HG02798 (cell line): ENCODE measurements around the gene GALNT17.
"Not testable (repeated sequence)": the region's sequence is repeated elsewhere in the genome, so short reads cannot be mapped to it uniquely, and the experiment has no call there.

Experiments
- ATAC-seq: cut with Tn5 transposase; IDR thresholded peaks from one replicate; pipeline ENCODE4 v1.9.1; 2021; ENCODE audit warnings: mild to moderate bottlenecking; ENCODE audit not compliant: unreplicated experiment, poor library complexity

GALNT17 gene

DNA sequence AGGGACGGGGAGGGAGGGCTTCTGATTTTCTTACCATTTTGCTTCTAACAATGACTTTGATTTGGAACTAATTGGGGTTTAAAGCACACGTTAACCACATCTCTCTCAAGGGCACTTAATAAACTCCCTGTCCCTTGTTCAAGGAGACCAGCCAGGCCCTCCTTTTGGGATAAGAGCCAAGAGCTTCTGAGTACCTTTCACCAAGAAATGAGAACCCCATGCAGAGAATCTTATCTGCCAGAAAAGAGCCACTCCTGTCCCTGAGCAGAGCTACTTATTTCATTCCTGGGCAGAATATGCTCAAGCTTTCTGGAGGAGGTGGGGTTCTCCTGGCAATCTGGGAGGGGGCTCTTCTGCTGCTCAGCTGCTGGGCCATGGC, 574.6 kb downstream of the GALNT17 start:
- ATAC-seq: no peak

DNA sequence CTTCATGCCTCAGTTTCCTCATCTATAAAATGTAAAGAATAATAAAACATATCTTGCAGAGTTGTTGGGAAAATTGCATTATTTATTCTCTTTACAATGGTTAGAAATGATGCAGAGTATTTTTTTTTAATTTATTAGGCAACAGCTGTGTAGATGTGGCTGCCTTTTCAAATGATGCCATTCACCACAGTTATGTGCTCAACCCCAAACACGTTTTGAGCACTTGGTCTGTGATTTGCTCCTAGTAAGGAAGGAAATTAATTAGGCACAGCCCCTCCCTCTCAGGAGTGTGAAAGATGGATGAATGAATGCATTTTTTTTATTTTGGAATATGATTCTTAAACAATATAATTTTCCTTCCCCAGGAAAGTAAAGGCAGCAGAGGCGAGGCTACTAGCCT, 575.1 kb downstream of the GALNT17 start:
- no peak for ATAC-seq

DNA sequence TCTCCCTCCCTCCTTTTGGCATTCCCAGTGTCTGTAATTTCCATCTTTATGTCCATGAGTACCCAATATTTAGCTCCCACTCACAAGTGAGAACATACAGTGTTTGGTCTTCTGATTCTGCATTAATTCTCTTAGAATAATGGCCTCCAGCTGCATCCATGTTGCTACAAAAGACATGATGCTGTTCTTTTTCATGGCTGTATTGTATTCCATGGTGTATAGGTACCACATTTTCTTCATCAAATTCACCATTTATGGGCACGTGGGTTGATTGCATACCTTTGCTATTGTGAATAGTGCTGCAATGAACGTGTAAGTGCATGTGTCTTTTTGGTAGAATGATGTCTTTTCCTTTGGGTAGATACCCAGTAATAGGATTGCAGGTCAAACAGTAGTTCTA, 576.8 kb downstream of the GALNT17 start:
- no peak for ATAC-seq

DNA sequence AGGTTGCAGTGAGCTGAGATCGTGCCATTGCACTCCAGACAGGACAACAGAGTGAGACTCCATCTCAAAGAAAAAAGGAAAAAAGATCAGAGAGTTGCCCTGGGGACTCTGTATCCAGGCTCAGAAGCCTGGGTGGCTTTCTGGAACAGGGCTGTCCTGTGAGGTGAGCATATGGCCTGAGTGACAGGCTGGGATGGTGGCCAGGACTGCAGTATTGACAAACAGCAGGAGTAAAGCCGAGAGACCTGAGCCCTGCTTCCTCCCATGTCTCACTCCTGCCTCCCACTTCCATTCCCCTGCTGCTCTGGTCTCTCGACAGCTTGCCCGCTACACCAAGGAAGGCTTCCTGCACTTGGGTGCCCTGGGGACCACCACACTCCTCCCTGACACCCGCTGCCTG, 578.5 kb downstream of the GALNT17 start:
- no peak for ATAC-seq

DNA sequence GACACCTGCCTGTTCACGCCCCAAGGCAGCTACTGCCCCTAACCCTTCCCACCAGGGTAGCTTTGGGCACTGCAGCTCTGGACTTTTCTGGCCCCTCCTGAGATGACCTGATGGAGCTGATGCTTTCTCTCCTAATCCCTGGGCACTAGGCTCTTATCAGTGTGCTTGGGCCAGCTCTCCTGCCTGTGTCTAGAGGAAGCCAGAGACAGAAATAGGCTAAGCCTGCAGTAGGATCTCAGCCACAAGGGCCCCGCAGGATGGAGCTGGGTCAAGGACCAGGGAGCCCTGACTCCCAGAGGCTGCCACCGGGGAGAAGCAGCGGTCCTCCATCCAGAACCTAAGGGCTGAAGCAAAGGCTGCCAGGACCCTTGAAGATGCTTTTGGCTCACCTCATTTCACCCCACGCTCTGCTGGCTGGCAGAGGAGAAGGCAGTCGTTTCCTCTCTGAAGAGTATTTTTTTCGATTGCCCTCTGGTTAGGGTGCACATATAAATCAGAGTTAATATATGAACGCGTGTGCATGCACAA, 580.8 kb downstream of the GALNT17 start:
- no peak for ATAC-seq

DNA sequence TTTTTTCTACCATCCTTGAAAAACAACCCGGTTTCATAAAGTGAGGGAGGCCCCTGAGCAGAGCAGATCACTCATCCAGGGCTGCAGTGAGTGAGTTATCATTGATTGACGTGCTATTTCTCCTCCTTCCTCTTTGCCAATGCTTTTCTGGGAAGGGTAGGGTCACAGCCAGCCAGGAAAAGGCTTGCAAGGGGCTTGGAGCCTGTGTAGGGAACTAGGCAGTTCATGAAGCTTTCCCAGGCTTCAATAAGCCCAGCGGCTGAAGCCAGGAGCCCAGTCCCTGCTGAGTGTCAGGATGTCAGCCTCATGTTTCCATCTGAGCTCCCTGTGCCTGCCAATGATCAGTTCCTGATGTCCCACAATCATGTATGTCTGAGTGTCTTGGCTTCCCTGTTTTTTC, 584.7 kb downstream of the GALNT17 start:
- no peak for ATAC-seq

DNA sequence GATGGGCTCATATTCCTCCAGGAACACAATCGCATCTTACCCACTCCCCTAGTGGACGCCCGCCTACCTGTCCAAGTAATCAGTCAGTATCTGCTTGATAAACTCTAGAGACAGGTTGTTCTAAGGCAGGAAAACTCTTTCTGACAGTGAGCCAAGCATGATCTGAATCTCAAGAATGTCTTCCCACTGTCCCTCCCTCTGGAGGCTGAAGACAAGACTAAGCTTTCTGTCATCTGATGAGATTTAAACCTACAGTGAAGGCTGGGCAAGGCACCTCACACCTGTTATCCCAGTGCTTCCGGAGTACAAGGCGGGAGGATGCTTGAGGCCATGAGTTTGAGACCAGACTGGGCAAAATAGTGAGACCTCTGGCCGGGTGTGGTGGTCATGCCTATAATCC, 586.6 kb downstream of the GALNT17 start:
- ATAC-seq: no peak

DNA sequence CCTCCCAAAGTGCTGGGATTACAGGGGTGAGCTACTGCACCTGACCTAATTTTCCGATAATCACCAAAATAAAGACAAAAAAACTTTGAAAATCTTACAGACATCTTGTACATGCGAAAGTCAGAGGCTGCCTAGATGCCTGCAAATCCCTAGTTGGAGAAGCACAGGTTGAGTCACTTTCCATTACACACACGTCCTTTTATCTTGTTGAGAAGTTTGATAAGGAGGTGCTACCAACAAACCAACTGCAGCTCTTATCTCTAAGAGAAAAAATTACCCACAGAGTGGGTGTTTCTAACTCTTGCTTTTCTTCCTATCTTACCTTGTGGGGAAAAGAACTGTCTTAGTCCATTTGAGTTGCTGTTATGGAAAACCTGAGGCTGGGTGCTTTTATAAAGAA, 589.8 kb downstream of the GALNT17 start:
- ATAC-seq: no peak

DNA sequence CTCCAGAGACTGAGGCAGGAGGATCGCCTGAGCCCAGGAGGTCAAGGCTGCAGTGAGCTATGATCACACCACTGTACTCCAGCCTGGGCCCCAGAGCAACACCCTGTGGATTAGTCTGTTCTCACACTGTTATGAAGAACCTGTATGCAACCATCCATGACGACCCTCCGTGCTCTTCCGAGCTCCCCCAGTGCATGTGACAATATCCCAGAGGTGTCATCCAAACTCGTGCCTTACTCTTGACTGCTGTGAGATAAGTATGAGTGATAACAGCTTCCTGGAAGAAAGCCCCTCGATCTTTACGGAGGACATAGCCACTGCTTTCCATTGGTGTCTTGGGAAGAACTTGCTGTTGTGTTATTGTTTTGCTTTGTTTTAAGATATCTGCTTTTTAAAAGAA, 591.9 kb downstream of the GALNT17 start:
- ATAC-seq: no peak

DNA sequence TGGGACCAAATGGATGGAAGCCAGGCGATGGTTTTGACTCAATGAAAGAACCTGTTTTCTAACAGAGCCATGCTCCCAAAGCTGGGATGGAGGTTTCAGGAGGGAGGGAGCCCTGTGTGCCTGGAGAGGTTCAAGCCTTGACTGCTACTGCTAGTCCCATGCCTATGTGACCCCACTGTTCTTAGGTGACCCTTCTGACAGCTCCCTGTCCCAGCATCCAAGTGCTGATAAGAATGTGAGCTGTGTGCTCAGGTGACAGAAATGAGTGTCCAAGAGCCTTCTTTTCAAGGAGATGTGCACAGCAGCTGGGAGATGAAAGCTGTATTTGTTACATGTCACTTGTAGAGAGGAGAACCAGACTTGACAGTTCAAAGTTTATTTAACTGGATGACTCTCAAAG, 595.4 kb downstream of the GALNT17 start:
- no peak for ATAC-seq

DNA sequence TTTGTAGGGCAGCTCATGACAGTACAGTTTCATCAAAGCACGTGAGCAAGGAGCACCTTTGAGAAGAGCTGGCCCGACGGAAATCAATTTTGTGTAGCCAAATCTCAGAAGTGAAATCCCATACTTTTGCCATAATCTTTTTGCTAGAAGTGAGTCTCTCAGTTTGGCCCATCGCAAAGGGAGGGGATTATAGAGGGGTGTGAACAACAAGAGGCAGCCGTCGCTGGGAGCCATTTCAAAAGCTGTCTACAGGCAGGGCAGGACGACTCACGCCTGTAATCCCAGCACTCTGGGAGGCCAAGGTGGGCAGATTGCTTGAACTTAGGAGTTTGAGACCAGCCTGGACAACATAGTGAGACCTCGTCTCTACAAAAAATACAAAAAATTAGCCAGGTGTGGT, 599.8 kb downstream of the GALNT17 start:
- ATAC-seq: no peak

DNA sequence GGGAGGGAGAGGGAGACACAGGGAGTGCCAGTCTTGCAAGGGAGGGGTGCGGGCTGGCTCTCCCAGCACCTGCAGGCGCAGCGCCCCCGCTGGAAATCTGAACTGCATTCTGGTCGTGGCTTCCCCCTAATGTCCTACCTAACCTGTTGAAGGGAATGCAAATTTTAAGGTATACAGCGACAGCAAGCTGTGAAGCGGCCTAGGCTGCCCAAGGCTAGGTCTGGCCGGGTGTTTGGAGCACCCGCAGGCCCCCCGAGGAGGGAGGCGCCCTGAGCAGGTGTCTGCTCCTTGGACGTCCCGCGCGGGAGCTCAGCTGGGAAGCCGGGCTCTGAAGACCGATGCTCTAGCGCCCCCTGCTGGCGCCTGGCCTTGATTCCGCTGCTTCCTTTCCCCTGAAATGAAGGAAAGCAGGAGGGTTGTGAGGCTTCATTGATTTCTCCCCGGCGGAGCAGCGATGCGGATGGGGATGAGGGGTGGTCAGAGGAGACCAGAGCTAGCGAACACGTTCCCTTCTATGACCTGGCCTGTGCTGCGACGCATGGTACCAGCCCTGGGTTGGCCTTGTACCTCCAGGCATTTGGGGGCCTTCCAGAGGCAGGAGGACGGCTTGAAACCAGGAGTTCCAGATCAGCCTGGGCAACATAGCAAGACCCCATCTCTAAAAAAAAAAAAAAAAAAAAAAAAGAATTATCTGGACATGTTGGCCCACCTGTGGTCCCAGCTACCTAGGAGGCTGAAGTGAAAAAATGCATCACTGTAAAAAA, 601.3 kb downstream of the GALNT17 start:
- ATAC-seq: peak; percentile 74

DNA sequence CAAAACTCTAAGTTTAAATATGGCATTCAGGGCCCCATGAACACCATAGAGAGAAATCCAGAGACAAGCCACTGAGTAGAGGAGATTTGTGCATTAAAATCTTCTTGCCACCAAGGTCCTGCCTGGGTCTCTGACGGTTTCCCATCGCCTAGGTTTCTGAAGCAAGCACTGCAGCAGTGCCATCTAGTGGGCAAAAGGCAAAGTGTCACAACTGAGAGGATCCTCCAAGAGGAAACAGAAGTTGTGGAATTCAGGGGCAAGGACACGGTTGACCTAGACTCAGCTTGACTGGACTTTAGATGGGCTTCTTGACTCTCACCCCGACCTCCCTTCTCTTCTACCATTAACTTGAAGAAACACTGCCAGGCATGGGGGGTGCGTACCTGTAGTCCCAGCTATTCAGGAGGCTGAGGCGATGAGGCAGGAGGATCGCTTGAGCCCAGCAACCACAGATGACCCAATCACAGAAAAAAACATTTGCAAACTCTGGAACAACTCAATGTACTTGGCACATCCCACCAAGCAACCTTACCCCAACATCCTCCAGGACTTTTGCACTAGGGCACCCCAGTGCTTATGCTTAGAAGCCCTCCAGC, 604.1 kb downstream of the GALNT17 start:
- ATAC-seq: no peak

DNA sequence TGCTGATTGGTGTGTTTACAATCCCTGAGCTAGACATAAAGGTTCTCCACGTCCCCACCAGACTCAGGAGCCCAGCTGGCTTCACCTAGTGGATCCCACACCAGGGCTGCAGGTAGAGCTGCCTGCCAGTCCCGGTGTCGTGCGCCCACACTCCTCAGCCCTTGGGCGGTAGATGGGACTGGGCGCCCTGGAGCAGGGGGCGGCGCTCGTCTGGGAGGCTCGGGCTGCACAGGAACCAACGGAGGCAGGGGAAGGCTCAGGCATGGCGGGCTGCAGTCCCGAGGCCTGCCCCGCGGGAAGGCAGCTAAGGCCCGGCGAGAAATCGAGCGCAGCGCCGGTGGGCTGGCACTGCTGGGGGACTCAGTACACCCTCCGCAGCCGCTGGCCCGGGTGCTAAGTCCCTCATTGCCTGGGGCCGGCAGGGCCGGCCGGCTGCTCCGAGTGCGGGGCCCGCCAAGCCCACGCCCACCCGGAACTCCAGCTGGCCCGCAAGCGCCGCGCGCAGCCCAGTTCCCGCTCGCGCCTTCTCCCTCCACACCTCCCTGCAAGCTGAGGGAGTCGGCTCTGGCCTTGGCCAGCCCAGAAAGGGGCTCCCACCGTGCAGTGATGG, 606.1 kb downstream of the GALNT17 start:
- ATAC-seq: not testable (repeated sequence)

DNA sequence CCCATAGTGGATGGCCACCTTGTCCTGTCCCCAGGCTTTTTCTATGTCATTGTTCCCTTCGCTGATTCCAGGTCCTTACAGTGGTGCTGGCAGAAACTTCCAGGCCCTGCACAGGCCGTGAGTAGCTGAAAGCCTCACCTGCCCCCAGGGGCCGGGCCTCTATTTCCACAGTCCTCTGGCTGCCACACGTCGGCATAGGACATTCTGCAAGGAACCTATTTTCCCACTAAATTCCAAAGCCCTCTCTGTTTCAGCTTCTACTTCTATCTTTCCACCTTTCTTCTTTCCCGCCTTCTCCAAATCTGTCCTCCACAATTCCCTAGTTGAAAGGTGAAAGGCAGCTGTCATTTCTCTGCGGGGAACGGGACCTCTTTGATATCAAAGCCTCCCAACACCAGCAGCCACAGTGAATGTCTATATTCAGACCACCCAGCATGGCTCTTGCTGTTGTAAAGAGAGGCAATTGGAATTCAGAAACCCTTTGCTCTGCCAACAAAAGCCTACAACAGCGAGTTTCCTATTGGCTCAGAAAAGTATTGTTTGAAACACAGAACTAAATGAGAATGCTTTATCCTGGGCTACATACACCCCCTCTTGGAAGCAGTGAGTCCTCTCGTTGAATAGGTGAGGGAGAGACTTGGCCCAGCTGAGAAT, 607.7 kb downstream of the GALNT17 start:
- ATAC-seq: no peak

DNA sequence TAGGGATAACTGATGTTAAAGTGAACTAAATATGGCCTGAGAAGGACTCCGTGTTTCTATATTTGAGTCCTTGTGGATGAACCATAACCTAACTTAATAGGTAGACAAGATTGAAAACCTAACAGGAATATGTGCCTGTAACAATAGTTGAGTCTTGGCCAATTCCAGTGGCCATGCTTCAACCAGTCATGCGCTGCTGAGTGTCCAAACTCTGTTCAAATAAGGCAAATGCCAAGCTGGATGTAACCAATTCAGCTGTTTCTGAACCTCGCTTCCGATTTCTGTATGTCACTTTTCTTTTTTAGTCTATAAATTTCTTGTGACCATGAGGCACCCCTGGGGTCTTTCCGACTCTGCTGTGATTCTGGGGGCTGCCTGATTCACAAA, 608.2 kb downstream of the GALNT17 start:
- no peak for ATAC-seq

DNA sequence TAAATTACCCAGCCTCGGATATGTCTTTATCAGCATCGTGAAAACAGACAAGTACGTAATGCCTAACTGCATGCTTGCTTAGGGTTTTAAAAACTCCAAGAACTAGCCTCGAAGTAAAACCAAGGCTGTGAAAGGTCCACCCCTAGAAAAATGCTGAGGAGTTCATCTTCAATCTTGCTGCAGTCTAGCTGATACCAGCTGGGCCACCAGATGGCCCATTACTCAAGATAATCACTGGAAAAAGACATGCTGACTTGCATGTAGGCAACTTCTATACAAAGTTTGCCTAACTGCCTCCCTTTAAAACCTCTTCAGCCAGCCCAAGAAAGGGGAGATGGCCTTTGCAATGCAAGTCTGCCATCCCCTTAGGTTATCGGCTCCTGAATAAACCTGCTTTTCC, 614.1 kb downstream of the GALNT17 start:
- no peak for ATAC-seq

DNA sequence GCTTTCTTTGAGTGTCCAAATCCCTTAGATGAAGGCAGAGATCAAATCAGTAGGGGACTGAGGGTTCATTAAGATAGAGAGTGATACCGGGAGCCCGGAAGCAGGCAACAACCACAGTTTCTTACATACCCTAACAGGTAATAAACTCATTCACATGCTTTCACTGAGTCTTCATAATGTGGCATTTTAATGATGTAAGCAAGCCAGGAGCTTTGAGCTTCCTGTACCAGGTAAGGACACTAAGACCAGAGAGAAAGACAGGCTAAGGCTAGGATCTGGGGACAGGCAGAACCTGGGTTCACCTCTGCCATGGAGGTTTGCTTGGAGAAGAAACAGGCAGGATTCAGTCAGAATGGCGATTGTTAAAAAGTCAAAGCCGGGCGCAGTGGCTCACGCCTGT, 618.3 kb downstream of the GALNT17 start:
- no peak for ATAC-seq

DNA sequence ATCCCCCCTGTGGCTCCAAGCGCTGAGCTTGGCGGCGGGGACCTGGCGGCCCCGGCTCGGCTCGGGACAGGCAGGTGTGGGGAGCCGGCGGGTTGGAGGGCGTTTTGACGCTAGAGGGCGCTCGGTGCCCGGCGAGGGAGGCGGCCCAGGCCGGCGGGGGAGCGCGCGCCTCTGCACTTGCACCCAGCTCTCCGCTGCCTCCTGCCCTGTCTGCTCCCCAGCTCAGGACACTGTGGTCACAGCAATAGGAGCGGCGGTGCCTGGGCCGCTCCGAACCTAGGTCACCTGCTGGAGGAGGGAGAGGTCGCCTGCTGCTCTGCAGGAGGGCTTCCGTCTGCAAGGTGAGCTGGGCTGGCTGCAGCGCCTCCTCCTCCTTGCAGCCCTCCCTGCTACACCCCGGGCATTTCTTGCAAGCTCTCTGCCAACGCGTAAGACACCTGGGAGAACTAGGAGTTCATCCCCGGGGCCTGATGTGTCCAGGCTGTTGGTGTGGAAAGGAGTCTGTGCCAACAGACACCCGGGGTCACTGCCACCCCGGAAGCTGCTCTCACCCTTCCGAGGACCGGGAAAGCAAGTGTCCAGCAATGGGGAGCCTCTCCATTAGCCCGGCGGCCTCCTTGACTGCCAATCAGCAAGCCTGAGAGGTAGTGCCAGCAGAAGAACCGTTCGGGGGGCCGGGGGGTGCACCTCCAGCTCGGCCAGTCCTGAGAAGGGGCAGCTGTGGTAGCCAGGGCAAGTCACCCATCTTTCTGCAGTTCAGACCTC, 620.4 kb downstream of the GALNT17 start:
- peak; percentile 70 for ATAC-seq

DNA sequence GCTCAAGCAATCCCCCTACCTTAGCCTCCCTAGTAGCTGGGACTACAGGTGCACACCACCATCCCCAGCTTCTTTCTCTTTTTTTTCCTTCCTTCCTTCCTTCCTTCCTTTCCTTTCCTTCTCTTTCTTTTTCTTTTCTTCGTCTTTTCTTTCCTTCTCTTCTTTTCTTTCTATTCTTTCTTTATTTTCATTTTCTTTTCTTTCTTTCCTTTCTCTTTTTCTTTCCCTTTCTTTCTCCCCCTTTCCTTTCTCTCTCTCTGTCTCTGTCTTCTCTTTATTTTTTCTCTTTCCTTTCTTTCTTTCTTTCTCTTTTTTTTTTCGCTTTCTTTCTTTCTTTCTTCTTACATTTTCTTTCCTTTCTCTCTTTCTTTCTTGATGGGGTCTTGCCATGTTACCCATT, 621.3 kb downstream of the GALNT17 start:
- no peak for ATAC-seq
